SJCRH30 (cell line): ENCODE measurements around the gene SLC13A4. TPM values are rescaled to one million over a fixed set of nuclear protein-coding genes. Genes with fewer than 3 reads are reported as not detected.
"Not testable (repeated sequence)": the region's sequence is repeated elsewhere in the genome, so short reads cannot be mapped to it uniquely, and the experiment has no call there.

Source experiments
- DNase-seq, 2 experiments: peaks; one replicate each; pipeline ENCODE4 v3.0.0-alpha.2; 2015 to 2020
- H3K27ac ChIP-seq: fragments of 250-450 bp; sonication (Bioruptor Pico); 2 replicates; pipeline ENCODE4 v1.5.1; 2020; ENCODE audit warnings: mild to moderate bottlenecking, moderate library complexity
- H3K27me3 ChIP-seq: fragments of 250-450 bp; sonication (Bioruptor Pico); 2 replicates; pipeline ENCODE4 v1.5.1; 2020; ENCODE audit warnings: mild to moderate bottlenecking, moderate library complexity
- H3K36me3 ChIP-seq: fragments of 250-450 bp; sonication (Bioruptor Pico); 2 replicates; pipeline ENCODE4 v1.5.1; 2020; ENCODE audit warnings: mild to moderate bottlenecking, moderate library complexity
- H3K4me1 ChIP-seq: fragments of 250-450 bp; sonication (Bioruptor Pico); 2 replicates; pipeline ENCODE4 v1.5.1; 2020; ENCODE audit warnings: mild to moderate bottlenecking, moderate library complexity
- H3K4me3 ChIP-seq: fragments of 250-450 bp; sonication (Bioruptor Pico); 2 replicates; pipeline ENCODE4 v1.5.1; 2020; ENCODE audit warnings: mild to moderate bottlenecking, moderate library complexity
- H3K9me3 ChIP-seq: fragments of 250-450 bp; sonication (Bioruptor Pico); replicated peaks from 2 replicates; pipeline ENCODE4 v1.5.1; 2020; ENCODE audit warnings: mild to moderate bottlenecking, moderate library complexity
- total RNA-seq: library from RNA; depleted of rRNA; stranded (reverse); fragments of >200 nt; shearing (Covaris generic); gene quantifications from 2 replicates; pipeline ENCODE4 v1.2.3, GENCODE V29; 2014

The SLC13A4 gene
- total RNA-seq, 1 experiment from 2014 or later: 0.08 TPM

DNA sequence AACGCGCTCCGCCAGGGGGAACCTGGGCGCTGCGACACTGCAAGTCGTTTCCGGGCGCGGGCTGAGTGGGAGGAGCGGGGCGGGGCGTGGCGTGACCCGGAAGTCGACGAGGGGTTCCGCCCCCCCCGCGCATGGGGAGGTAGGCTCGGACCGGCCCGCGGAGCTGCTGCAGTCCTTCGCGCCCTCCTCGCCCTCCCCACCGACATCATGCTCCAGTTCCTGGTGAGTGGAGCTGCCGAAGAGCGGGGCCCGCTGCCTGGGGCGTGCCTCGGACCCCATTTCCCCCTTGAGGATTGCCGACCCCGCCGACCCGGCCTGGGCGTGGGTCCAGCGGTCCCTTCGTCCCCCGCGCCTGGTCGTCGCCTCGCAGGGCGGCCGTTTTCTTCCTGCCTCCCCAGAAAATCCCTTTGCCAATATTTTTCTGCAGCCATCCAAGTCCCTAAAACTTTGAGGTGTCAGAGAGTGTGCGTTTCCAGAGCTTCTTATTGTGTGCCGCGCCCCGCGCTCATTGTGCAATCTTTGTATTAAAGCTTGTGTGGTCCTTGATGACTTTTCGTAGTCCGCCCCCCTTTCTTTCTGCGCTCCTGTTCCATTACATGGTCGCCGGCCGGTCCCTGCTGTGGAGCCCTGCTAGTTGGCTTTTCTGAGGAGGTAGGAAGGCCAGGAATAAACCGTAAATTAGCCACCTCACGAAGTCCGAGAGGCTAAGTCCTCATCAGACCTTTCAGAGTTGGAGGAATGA, 65.4 kb downstream of the SLC13A4 start, which contains the start of gene STMP1:
STMP1 (plus strand) TSS at position 142 of the 742 bp plus-strand sequence.
- no peaks in the 10 kb centered on the region for H3K27me3 ChIP-seq
- H3K4me1 ChIP-seq: peaks cover 22% of the 10 kb centered on the region
- peak; percentile 97 to 98 for DNase-seq
- peak within 1 kb of the TSS; percentile 94 for H3K27ac ChIP-seq
- no peaks in the 10 kb centered on the region for H3K36me3 ChIP-seq
- no peaks in the 10 kb centered on the region for H3K9me3 ChIP-seq
- H3K4me3 ChIP-seq: peak within 1 kb of the TSS; percentile 95

DNA sequence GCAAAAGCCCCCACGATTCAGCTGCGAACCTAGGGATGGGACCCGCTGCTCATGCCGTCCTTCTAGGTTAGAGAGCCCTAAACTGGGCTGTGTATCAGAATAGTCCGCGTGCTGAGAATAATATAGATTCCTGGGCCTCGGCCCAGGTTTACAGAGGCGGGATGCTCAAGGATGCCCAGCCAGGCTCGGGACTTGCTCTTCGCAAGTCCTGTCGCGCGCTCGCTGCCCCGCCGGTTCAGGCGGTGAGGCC, 65.9 kb downstream of the SLC13A4 start:
- Histone ChIP-seq H3K4me1 (peaks cover 22% of the 10 kb centered on the region), H3K9me3 (no peaks in the 10 kb centered on the region), H3K36me3 (no peaks in the 10 kb centered on the region), H3K27ac (peak overlapping the region; percentile 94), H3K4me3 (peak overlapping the region; percentile 95), H3K27me3 (no peaks in the 10 kb centered on the region)
- DNase-seq: no peak

DNA sequence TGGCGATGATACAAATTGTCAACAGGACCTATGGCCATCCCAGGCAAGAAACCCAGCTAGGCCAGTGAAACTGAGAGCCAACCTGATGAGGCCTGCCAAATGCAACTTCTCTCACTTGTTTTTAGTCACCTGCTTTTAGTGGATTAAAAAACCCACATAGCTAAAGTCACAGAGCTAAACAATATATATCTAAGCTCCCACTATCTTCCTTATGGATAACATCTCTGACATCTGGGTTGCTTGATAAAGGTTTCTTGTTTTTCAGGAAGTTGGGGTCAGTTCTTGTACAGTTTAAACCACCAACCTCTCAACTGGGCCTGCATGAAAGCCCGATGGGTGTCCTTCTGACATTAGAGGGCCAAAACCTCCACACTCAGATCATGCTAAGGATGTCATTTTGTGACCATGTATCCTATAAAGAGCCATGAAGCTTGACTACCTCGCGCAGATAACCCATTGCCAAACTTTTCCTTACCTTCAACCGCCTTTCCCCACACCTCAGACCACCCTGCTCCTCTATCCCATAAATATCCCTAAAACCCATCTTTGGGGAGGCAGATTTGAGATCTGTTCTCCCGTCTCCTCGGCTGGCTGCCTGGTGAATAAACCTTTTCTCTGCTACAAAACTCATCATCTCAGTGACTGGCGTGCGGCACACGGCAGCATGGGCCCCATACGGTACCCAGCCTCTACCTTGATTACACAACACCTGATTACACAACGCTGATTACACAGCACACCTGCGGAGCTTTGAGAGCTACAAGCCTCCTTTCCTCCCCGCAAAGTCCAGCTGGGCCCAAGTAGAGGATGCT, 66.5 kb downstream of the SLC13A4 start:
- Histone ChIP-seq H3K9me3 (no peaks in the 10 kb centered on the region), H3K27ac (peak overlapping the region; percentile 94), H3K4me1 (peaks cover 22% of the 10 kb centered on the region), H3K4me3 (peak overlapping the region; percentile 95), H3K27me3 (no peaks in the 10 kb centered on the region), H3K36me3 (no peaks in the 10 kb centered on the region)
- no peak for DNase-seq

DNA sequence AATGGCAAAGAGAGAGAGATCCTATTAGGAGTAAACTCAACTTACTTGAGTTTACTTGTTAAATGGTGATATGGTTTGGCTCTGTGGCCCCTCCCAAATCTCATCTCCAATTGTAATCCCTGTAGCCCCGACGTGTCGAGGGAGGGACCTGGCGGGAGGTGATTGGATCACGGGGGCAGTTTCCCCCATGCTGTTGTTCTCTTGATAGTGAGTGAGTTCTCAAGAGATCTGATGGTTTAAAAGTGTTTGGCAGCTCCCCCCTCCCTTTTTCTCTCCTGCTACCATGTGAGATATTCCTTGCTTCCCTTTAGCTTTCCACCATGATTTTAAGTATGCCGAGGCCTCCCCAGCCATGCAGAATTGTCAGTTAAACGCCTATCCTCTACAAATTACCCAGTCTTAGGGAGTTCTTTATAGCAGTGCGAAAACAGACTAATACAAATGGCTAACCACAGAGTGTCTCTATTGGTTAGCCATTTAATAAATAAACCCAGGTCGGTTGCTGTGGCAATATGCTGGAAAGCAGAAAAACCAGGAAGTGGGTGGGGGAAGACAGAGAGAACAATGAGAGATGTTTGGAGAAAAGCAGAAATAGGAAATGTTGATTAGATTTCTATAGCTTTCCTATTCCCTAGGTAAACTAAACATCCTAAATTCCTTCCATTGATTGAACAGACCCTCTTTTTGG, 68.7 kb downstream of the SLC13A4 start:
- no peaks in the 10 kb centered on the region for H3K9me3 ChIP-seq
- H3K36me3 ChIP-seq: no peaks in the 10 kb centered on the region
- no peak overlapping the region for H3K27ac ChIP-seq
- no peak overlapping the region for H3K4me3 ChIP-seq
- DNase-seq: no peak
- H3K27me3 ChIP-seq: no peaks in the 10 kb centered on the region
- peaks cover 13% of the 10 kb centered on the region; the same call in 1 of the 2 replicates for H3K4me1 ChIP-seq

DNA sequence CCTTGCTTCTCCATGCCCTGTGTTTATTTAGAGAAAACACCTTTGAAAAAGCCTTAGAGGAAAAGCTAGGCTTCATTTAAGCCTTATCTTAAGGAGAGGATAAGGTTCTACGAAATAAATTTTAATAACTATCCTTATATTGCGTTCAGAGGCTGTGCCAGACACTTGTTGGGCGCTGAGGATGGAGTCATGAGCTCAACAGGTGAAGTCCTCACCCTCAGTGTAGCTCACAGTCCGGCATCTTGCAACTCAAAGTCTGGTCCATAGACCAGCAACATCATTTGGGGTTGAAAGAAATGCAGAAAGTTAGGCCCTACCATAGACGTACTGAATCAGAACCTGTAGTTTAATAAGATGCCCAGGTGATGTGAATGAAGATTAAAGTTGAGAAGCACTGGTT, 69.4 kb downstream of the SLC13A4 start:
- H3K36me3 ChIP-seq: no peaks in the 10 kb centered on the region
- peaks cover 9% of the 10 kb centered on the region; the same call in 1 of the 2 replicates for H3K4me1 ChIP-seq
- no peaks in the 10 kb centered on the region for H3K27me3 ChIP-seq
- no peaks in the 10 kb centered on the region for H3K9me3 ChIP-seq
- no peak overlapping the region for H3K27ac ChIP-seq
- no peak overlapping the region for H3K4me3 ChIP-seq
- no peak for DNase-seq

DNA sequence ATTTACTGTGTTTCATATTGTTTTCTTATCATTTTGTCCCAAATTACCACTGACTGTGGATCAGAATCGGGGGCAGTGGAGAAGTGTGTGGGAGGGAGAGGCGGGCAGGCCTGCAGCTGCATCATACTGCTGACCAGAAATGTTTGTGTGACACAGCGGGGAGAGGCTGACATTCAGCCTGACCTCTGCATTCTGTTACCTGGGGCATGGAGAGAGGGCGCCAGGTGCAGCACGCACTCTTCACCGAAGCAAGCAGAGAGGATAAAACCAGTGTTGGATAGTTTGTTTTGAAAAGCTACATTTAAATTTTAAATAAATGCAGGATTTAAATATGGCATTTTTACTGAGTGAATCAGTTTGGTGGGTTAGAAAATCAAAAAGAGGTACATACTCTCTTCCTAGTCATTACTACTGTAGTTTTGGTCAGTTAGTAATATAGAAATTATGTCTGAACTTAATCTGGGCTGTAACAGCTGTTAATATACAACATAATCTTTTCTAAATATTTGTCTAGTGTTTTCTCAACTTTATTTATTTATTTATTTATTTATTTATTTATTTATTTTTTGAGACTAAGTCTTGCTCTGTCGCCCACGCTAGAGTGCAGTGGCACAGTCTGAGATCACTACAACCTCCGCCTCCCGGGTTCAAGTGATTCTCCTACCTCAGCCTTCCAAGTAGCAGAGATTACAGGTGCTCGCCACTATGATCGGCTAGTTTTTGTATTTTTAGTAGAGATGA, 74.5 kb downstream of the SLC13A4 start:
- Histone ChIP-seq H3K27me3 (no peaks in the 10 kb centered on the region), H3K9me3 (no peaks in the 10 kb centered on the region), H3K4me3 (no peak overlapping the region), H3K4me1 (peaks cover 3% of the 10 kb centered on the region; the same call in 1 of the 2 replicates), H3K27ac (no peak overlapping the region), H3K36me3 (peaks cover 17% of the 10 kb centered on the region)
- DNase-seq: no peak

DNA sequence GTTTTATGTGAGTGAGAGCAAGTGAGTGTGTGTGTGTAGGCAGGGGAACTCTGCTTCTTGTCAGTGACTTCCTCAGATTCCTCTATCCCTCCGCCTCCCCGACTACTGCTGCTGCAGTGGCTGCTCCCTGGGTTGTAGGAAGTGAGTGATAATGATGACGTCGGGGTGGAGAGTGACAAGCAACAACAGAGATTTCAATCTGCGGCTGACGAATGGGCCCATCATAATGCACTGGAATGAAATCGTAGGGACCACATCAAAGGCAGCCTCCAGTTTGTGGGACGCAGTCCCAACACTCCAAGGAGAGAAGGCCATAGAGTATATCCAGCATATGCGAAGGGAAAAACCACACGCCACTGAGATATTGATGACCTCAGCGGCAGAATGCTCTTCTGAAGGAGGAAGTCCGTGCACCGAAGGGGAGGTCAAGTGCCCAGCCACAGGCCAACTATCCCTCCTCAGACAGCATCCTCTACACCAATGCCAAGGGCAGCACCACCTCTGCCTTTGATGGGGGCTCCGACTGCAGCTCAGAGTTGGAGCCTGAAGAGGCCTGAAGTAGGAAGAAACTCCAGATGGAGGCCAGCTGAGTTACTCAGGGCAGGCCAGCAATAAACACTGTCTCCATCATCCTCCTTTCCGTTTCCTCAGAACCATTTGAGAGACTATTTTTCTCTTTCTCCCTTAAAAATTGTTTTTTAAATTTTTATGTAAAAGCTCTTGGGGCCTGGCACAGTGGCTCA, 77.0 kb downstream of the SLC13A4 start:
- peaks cover 39% of the 10 kb centered on the region for H3K36me3 ChIP-seq
- peaks cover 3% of the 10 kb centered on the region; the same call in 1 of the 2 replicates for H3K4me1 ChIP-seq
- no peak overlapping the region for H3K27ac ChIP-seq
- no peak for DNase-seq
- no peaks in the 10 kb centered on the region for H3K27me3 ChIP-seq
- H3K4me3 ChIP-seq: no peak overlapping the region
- H3K9me3 ChIP-seq: no peaks in the 10 kb centered on the region

DNA sequence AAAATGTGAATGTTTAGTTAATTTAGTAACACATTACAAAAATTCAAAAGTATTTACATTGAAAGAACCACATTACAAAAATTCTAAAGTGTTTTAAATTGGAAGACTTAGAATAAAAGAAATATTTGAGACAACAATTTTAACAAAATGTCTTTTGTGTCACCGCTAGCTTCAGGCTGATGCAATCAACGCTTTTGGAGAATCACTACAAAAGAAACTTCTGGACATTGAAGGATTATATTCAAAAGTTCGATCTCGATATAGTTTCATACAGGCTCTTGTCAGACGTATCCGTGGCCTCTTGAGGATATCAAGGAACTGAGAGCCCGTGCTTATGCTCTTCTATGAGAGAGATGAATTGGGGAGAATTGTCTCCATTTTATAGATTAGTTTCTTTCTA, 79.8 kb downstream of the SLC13A4 start:
- no peaks in the 10 kb centered on the region for H3K4me1 ChIP-seq
- H3K27ac ChIP-seq: no peak overlapping the region
- no peaks in the 10 kb centered on the region for H3K27me3 ChIP-seq
- DNase-seq: no peak
- H3K36me3 ChIP-seq: peaks cover 62% of the 10 kb centered on the region
- H3K4me3 ChIP-seq: no peak overlapping the region
- H3K9me3 ChIP-seq: no peaks in the 10 kb centered on the region

DNA sequence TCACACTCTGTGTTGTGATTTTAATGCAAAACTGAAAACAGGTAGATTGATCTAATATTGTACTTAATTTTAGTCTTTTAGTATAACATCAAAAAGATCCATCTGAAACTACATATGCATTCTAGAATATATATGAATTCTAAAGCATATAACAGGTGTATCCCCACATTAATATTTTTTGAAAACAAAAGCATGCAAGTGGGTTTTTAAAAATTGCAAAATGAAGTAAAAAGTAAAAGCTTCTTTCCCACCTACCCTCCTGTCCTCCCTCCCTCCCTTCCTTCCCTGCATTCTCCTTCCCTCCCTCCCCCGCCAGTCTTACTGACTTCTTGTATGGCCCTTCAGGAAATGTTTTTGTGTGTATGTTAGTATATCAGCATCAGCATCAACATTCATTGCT, 80.2 kb downstream of the SLC13A4 start:
- no peak overlapping the region for H3K27ac ChIP-seq
- no peak for DNase-seq
- H3K36me3 ChIP-seq: peaks cover 67% of the 10 kb centered on the region
- no peak overlapping the region for H3K4me3 ChIP-seq
- H3K4me1 ChIP-seq: no peaks in the 10 kb centered on the region
- H3K9me3 ChIP-seq: no peaks in the 10 kb centered on the region
- no peaks in the 10 kb centered on the region for H3K27me3 ChIP-seq

DNA sequence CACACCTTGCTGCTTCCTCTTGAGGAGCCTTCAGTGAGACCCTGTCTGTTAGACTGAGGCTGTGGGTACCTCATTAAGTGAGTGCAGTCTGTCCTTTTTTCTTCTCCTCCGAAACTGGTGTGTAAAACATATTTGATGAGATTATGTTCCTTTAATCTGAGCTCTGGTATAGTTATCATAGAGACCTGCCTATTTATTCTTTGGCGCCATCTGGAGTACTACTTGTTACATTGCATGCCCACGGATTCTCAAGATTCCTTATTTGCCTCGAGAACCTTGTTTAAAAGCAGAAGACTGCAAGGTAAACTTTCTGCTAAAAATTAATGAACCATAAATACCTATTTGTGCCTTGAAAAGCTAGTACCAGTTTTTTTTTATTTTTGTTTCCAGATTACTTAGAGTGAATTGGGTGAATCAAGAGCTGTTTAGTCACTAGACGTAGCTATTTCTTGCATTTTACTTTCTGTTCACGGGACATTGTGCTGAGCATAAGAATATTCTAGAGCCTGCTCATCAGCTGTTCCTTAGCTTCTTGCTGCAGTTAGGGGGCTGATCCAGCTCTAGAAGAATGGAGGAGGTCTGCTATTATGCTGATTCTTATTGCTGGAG, 82.6 kb downstream of the SLC13A4 start:
- peak in 1 of 2 experiments; percentile 68 for DNase-seq
- Histone ChIP-seq H3K4me1 (no peaks in the 10 kb centered on the region), H3K36me3 (peaks cover 77% of the 10 kb centered on the region), H3K9me3 (no peaks in the 10 kb centered on the region), H3K4me3 (no peak overlapping the region), H3K27me3 (no peaks in the 10 kb centered on the region), H3K27ac (no peak overlapping the region)

DNA sequence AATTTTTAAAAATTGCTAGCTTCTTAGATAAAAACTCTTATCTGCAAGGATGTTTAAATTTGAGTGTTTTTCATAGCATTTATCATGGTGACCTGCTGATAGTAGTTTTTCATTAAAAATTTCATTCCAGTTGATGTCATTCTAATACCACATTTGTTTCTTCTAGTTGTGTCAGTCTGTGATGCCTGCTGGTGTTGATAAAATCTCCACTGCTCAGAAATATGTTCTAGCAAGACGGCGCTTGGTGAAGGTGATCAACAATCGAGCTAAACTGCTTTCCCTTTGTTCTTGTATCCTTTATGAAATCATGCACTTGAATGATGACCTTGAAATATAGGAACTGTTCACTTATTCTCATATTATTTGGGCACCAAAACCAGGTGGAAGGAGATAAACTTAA, 83.3 kb downstream of the SLC13A4 start:
- Histone ChIP-seq H3K27ac (no peak overlapping the region), H3K36me3 (peaks cover 84% of the 10 kb centered on the region)
- DNase-seq: no peak

DNA sequence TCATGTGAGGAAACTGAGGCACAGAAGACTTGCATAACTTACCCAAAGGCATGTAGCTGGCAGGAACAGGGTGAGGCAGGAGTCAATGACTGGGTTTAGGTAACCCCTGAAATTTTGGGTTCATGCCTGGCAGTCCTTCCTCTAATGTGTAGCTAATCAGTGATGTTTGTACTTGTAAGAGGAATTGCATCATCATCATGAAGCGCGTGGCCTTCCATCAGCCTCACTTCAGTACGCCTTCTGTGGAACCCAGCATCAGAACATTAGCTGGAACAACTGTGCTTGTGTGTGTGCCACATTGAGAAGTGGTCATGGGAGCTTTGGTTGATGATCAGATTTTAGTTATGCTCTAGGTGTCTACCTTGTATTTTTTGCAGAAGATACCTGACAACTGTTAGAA, 83.8 kb downstream of the SLC13A4 start:
- no peaks in the 10 kb centered on the region for H3K4me1 ChIP-seq
- peaks cover 84% of the 10 kb centered on the region for H3K36me3 ChIP-seq
- no peaks in the 10 kb centered on the region for H3K9me3 ChIP-seq
- no peak overlapping the region for H3K27ac ChIP-seq
- H3K27me3 ChIP-seq: no peaks in the 10 kb centered on the region
- DNase-seq: no peak
- H3K4me3 ChIP-seq: no peak overlapping the region

More for the DNA sequence above, 83.3 kb downstream of the SLC13A4 start:
- H3K4me1 ChIP-seq: no peaks in the 10 kb centered on the region
- no peak overlapping the region for H3K4me3 ChIP-seq
- no peaks in the 10 kb centered on the region for H3K27me3 ChIP-seq
- no peaks in the 10 kb centered on the region for H3K9me3 ChIP-seq

DNA sequence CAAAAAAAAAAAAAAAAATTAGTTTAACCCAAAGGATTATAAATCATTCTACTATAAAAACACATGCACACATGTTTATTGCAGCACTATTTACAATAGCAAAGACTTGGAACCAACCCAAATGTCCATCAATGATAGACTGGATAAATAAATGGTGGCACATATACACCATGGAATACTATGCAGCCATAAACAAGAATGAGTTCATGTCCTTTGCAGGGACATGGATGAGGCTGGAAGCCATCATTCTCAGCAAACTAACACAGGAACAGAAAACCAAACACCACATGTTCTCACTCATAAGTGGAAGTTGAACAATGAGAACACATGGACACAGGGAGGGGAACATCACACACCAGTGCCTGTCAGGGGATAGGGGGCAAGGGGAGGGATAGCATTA, 88.3 kb downstream of the SLC13A4 start:
- not testable (repeated sequence) for H3K4me1 ChIP-seq, H3K4me3 ChIP-seq, H3K27ac ChIP-seq, DNase-seq, H3K27me3 ChIP-seq, H3K9me3 ChIP-seq
- peaks cover 87% of the 10 kb centered on the region for H3K36me3 ChIP-seq
